PFSK-1 (cell line): ENCODE measurements around the gene LRRC3.

ENCODE experiments used
- FOXP2 ChIP-seq: optimal IDR thresholded peaks from 2 replicates; pipeline ENCODE3; 2011; ENCODE audit warnings: borderline replicate concordance, control low read depth, inconsistent platforms; ENCODE audit not compliant: insufficient read depth; ENCODE audit errors: extremely low read length, extremely low read depth
- POLR2AphosphoS5 ChIP-seq: IDR thresholded peaks from 2 replicates; pipeline ENCODE4 v1.6.1; 2012; ENCODE audit warnings: low read depth, mild to moderate bottlenecking, control low read depth, low read length, moderate library complexity
- SIN3A ChIP-seq: IDR thresholded peaks from 2 replicates; pipeline ENCODE4 v1.6.1; 2012; ENCODE audit warnings: mild to moderate bottlenecking, low read length, moderate library complexity, borderline replicate concordance; ENCODE audit not compliant: insufficient read depth
- TAF1 ChIP-seq: IDR thresholded peaks from 2 replicates; pipeline ENCODE4 v1.6.1; 2012; ENCODE audit warnings: low read length, control low read depth, borderline replicate concordance; ENCODE audit not compliant: insufficient read depth
- TF ChIP-seq, protein P1 (sequence below), 2 experiments: IDR thresholded peaks; 2 replicates each; pipeline versions ENCODE4 v1.6.1 to v1.8.0; 2011 to 2012; ENCODE audit warnings: low read depth in 2 of 2, low read length in 2 of 2, control low read depth in 1 of 2, inconsistent platforms in 1 of 2, mild to moderate bottlenecking in 1 of 2, moderate library complexity in 1 of 2; ENCODE audit not compliant: insufficient read depth in 1 of 2

The LRRC3 gene

DNA sequence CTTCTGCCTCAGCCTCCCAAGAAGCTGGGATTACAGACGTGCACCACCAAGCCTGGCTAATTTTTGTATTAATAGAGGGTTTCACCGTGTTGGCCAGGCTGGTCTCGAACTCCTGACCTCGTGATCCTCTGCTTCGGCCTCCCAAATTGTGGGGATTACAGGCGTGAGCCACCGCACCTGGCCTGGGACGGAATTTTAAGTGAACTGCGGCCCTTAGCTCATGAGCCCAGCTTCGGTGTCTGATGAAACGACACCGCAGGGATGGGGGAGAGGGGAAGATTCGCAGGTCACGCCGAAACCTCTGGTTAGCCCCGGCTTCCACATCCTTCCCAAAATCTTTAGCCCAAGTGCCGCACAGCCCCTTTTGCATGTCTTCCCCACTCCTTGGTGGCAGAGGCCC is 39.1 kb downstream of the LRRC3 start:
- TF ChIP-seq POLR2AphosphoS5 (no peak), TAF1 (no peak), FOXP2 (no peak), SIN3A (no peak)
- TF ChIP-seq, protein P1, sequence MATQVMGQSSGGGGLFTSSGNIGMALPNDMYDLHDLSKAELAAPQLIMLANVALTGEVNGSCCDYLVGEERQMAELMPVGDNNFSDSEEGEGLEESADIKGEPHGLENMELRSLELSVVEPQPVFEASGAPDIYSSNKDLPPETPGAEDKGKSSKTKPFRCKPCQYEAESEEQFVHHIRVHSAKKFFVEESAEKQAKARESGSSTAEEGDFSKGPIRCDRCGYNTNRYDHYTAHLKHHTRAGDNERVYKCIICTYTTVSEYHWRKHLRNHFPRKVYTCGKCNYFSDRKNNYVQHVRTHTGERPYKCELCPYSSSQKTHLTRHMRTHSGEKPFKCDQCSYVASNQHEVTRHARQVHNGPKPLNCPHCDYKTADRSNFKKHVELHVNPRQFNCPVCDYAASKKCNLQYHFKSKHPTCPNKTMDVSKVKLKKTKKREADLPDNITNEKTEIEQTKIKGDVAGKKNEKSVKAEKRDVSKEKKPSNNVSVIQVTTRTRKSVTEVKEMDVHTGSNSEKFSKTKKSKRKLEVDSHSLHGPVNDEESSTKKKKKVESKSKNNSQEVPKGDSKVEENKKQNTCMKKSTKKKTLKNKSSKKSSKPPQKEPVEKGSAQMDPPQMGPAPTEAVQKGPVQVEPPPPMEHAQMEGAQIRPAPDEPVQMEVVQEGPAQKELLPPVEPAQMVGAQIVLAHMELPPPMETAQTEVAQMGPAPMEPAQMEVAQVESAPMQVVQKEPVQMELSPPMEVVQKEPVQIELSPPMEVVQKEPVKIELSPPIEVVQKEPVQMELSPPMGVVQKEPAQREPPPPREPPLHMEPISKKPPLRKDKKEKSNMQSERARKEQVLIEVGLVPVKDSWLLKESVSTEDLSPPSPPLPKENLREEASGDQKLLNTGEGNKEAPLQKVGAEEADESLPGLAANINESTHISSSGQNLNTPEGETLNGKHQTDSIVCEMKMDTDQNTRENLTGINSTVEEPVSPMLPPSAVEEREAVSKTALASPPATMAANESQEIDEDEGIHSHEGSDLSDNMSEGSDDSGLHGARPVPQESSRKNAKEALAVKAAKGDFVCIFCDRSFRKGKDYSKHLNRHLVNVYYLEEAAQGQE (IDR thresholded peaks at IDR 0.05; ENCODE audit: insufficient read depth in 1 of 2, low read depth in 2 of 2, low read length in 2 of 2), result no peak

DNA sequence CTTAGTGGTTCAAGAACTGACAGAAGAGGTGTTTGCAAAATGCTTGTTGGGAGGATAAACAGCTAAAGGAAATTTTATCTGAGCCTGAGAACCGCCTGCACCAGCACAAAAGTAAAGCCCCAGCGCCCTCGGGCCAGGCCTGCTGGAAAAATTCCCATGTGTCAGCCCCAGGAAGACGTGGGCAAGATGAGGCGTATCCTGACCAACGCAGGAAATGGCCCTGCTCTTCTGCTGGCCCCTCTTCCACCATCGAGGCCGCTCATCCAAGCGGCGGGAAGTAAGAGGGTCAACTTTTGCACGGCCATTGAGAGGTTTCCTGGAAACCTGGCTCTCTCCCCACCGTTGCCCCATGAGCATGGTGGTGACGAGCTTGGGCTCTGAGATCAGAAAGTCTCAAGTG is 39.6 kb downstream of the LRRC3 start:
- TF ChIP-seq SIN3A (no peak), POLR2AphosphoS5 (no peak), FOXP2 (no peak), TAF1 (no peak)
- TF ChIP-seq, protein P1 (IDR thresholded peaks at IDR 0.05; ENCODE audit: insufficient read depth in 1 of 2, low read depth in 2 of 2, low read length in 2 of 2), result no peak

DNA sequence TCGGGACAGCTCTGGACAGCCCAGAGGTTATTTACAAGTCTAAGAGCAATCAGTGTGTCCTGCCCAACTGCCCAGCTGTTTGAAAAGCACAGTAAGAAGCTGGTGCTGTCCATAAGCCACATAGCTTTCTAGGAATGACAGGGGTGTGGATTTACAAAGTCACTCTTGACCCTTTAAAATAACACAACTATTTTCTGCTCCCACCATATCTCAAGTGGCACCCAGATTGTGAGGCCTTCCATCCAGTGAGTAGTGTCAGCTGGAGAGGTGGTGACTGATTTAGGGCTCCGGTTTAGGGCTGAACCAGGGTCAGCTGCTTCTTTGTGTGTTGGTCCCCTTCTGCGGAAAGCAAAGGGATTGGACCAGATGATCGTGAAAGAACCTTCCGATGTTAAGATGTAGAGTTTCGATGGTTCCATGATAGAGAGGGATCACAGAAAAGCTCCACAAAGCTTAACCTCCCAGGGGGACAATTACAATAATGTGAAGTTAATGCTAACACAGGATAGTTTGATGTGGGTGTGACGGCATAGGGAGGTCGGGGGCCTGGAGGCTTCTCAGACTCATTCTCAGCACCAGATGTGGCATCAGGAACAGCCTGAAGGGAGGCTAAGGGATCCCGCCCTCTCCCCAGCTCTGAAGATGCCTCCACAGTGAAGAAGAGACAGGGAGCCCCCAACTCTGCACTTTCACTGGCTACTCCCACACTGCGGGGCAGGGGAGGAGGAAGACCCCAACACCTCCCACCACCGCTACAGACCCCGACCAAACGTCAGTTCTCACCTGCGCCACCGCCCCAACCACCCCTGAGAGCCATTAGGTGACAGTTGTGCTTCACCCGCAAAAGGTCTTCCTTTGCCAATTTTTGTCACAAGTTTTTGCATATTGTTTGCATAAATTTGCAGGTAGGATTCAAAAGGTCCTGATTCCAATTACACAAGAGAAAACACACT is 40.6 kb downstream of the LRRC3 start:
- TF ChIP-seq, protein P1 (IDR thresholded peaks at IDR 0.05; ENCODE audit: insufficient read depth in 1 of 2, low read depth in 2 of 2, low read length in 2 of 2), result no peak
- TF ChIP-seq TAF1, result no peak
- no peak for TF ChIP-seq FOXP2
- no peak for TF ChIP-seq POLR2AphosphoS5
- no peak for TF ChIP-seq SIN3A

DNA sequence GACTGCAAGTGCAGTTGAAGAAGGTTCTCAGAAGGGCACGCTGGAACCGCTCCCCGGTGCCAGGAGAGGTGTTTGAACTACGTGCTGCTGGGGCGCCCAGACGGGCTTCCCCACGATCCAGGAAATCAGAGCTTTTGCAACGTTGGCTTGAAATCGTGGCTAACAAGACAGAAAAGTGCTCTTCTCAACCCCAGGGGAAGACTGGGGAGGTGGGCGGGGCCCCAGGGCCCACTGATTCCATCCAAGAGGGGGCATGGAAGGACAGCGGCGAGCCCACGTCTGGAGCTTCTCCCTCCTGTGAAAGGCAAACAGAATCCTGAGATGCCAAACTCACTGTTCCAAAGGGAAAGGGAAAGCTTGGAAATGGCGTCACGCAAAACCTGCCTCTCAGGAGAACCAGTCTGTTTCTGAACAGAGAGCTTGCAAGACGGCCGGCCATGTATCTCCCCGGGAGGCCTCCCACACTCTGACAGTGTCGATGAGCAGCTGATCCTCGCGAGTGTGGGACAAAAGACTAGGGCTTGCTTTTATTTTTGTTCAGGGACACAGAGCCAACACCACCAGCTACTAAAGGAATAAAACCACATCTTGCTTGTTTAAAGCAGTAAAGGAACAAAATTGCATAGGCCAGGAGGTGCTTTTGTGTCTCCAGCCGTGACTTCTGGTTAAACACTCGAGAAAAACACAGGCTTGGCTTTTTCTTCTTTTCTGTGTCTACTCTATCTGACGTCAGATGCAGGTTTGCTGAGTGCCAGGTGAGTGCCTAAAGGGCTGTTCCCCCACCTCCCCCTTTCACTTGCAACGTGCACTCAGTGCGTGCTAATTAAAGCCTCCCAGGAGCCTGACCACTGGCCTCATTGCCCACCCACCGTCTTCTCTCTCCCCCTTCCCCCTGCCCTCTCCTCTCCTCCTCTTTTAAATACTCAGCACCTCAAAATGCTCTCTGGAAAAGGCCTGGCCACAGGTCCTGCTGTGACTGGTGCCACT is 41.5 kb downstream of the LRRC3 start:
- TF ChIP-seq FOXP2, result no peak
- TF ChIP-seq, protein P1 (IDR thresholded peaks at IDR 0.05; ENCODE audit: insufficient read depth in 1 of 2, low read depth in 2 of 2, low read length in 2 of 2), result no peak
- TF ChIP-seq TAF1, result no peak
- TF ChIP-seq POLR2AphosphoS5, result no peak
- no peak for TF ChIP-seq SIN3A
